Liver (tissue), 9 donors: ENCODE results near the gene PGBD5. TPM values are rescaled to one million over a fixed set of nuclear protein-coding genes. Genes with fewer than 3 reads are reported as not detected.

Source experiments
- DNase-seq: peaks from one replicate; pipeline ENCODE4 v3.0.0-alpha.2; 2017; ENCODE audit warnings: low spot score
- H3K27ac ChIP-seq, 2 donors: one replicate each; pipeline ENCODE4 v1.7.0; 2013; ENCODE audit warnings: inconsistent platforms in 2 of 2, low read length in 2 of 2, control low read depth in 1 of 2, low read depth in 1 of 2, mild to moderate bottlenecking in 1 of 2
- H3K27me3 ChIP-seq, 4 donors: one replicate each; pipeline versions ENCODE4 v1.6.1 to v1.7.0; 2013; ENCODE audit warnings: low read length in 3 of 4, inconsistent platforms in 1 of 4, mild to moderate bottlenecking in 1 of 4, moderate library complexity in 1 of 4; ENCODE audit not compliant: control insufficient read depth in 4 of 4, insufficient read depth in 4 of 4
- H3K36me3 ChIP-seq, 4 donors: one replicate each; pipeline versions ENCODE4 v1.6.1 to v1.7.0; 2013; ENCODE audit warnings: low read length in 3 of 4, mild to moderate bottlenecking in 3 of 4, low read depth in 1 of 4, moderate library complexity in 1 of 4; ENCODE audit not compliant: control insufficient read depth in 4 of 4, insufficient read depth in 3 of 4
- H3K4me1 ChIP-seq, 4 donors: one replicate each; pipeline versions ENCODE4 v1.6.1 to v1.7.0; 2013; ENCODE audit warnings: low read length in 3 of 4, mild to moderate bottlenecking in 3 of 4, moderate library complexity in 1 of 4; ENCODE audit not compliant: control insufficient read depth in 4 of 4, insufficient read depth in 4 of 4
- H3K4me3 ChIP-seq, 3 donors: one replicate each; pipeline versions ENCODE4 v1.6.1 to v1.7.0; 2013; ENCODE audit warnings: low read length in 3 of 3, control low read depth in 1 of 3, low read depth in 1 of 3, mild to moderate bottlenecking in 1 of 3
- H3K9ac ChIP-seq, 2 donors: one replicate each; pipeline ENCODE4 v1.7.0; 2013; ENCODE audit warnings: low read length in 2 of 2, mild to moderate bottlenecking in 2 of 2, moderate library complexity in 2 of 2, control low read depth in 1 of 2, low read depth in 1 of 2
- H3K9me3 ChIP-seq, 4 donors: one replicate each; pipeline versions ENCODE4 v1.6.1 to v1.7.0; 2013; ENCODE audit warnings: low read length in 3 of 4; ENCODE audit not compliant: control insufficient read depth in 4 of 4
- EGR1 ChIP-seq, 2 donors: IDR thresholded peaks; 2 replicates each; pipeline ENCODE4 v1.6.1; 2016 to 2018; ENCODE audit warnings: antibody characterized with exemption in 2 of 2, low read depth in 2 of 2
- FOXA1 ChIP-seq: IDR thresholded peaks from 2 replicates; pipeline ENCODE4 v1.6.1; 2016; ENCODE audit warnings: antibody characterized with exemption
- FOXA2 ChIP-seq: IDR thresholded peaks from 2 replicates; pipeline ENCODE4 v1.6.1; 2016; ENCODE audit warnings: antibody characterized with exemption
- GABPA ChIP-seq, 2 donors: IDR thresholded peaks in 1 of 2; conservative IDR thresholded peaks in 1 of 2; 2 replicates each; pipeline ENCODE4 v1.6.1; 2016; ENCODE audit warnings: antibody characterized with exemption in 2 of 2, mild to moderate bottlenecking in 1 of 2, moderate library complexity in 1 of 2
- HNF4A ChIP-seq, 2 donors: conservative IDR thresholded peaks; 2 replicates each; pipeline ENCODE4 v1.6.1; 2016; ENCODE audit warnings: antibody characterized with exemption in 2 of 2, mild to moderate bottlenecking in 2 of 2
- HNF4G ChIP-seq: IDR thresholded peaks from 2 replicates; pipeline ENCODE4 v1.6.1; 2016; ENCODE audit warnings: antibody characterized with exemption
- JUND ChIP-seq, 2 donors: IDR thresholded peaks; 2 replicates each; pipeline ENCODE4 v1.6.1; 2016; ENCODE audit warnings: antibody characterized with exemption in 2 of 2
- NR2F2 ChIP-seq: IDR thresholded peaks from 2 replicates; pipeline ENCODE4 v1.6.1; 2016; ENCODE audit warnings: antibody characterized with exemption
- RAD21 ChIP-seq, 2 donors: IDR thresholded peaks; 2 replicates each; pipeline ENCODE4 v1.6.1; 2016; ENCODE audit warnings: antibody characterized with exemption in 2 of 2, mild to moderate bottlenecking in 2 of 2
- RXRA ChIP-seq, 2 donors: IDR thresholded peaks; 2 replicates each; pipeline ENCODE4 v1.6.1; 2017 to 2018; ENCODE audit warnings: antibody characterized with exemption in 2 of 2, mild to moderate bottlenecking in 1 of 2
- SP1 ChIP-seq: IDR thresholded peaks from 2 replicates; pipeline ENCODE4 v1.6.1; 2018; ENCODE audit warnings: antibody characterized with exemption, mild to moderate bottlenecking
- TAF1 ChIP-seq: conservative IDR thresholded peaks from 2 replicates; pipeline ENCODE4 v1.6.1; 2016; ENCODE audit warnings: antibody characterized with exemption, mild to moderate bottlenecking
- YY1 ChIP-seq: IDR thresholded peaks from 2 replicates; pipeline ENCODE4 v1.6.1; 2016; ENCODE audit warnings: antibody characterized with exemption, mild to moderate bottlenecking
- WGBS: extraction: QIAGEN DNeasy Blood & Tissue Kit; methylation state at CpG from one replicate; pipeline ENCODE4 v1.1.7; 2013; 5-methylcytosine and 5-hydroxymethylcytosine counted together
- polyA plus RNA-seq, 2 donors: library from polyadenylated mRNA; stranded (reverse) in 1 of 2; unstranded in 1 of 2; fragments of 200-250 nt in 1 of 2; fragments of >200 nt in 1 of 2; fragmentation: Nextera tagmentation in 1 of 2; extraction: Ambion mirVana in 1 of 2; gene quantifications; one replicate each; pipeline versions ENCODE4 v1.2.1 to v1.2.3, GENCODE V29; 2013 to 2015
- total RNA-seq, 2 donors: library from RNA; depleted of rRNA; stranded (reverse); fragments of >200 nt; gene quantifications; one replicate each; pipeline ENCODE4 v1.2.3, GENCODE V29; 2014
- TF ChIP-seq, protein P1 (sequence below): IDR thresholded peaks from 2 replicates; pipeline ENCODE4 v1.6.1; 2016; ENCODE audit warnings: antibody characterized with exemption
- TF ChIP-seq, protein P2 (sequence below): IDR thresholded peaks from 2 replicates; pipeline ENCODE4 v1.6.1; 2016; ENCODE audit warnings: antibody characterized with exemption
- TF ChIP-seq, protein P3 (sequence below): IDR thresholded peaks from 2 replicates; pipeline ENCODE4 v1.6.1; 2016; ENCODE audit warnings: antibody characterized with exemption
- TF ChIP-seq, protein P4 (sequence below): fragments of 150-350 bp; IDR thresholded peaks from 2 replicates; pipeline ENCODE4 v1.5.1; 2017; ENCODE audit warnings: improper control_type of control experiment, low read depth, low read length; ENCODE audit not compliant: missing input control
- TF ChIP-seq, protein P5 (sequence below): IDR thresholded peaks from 2 replicates; pipeline ENCODE4 v1.6.1; 2016; ENCODE audit warnings: antibody characterized with exemption, mild to moderate bottlenecking
- donor health status: healthy.
- donor health status: healthy.
- donor health status: healthy.
- donor health status: healthy.
- donor health status: healthy.

The PGBD5 gene
- total and polyA plus RNA-seq, 4 donors: 0.88 to 5.4 (median 2.7) TPM

DNA sequence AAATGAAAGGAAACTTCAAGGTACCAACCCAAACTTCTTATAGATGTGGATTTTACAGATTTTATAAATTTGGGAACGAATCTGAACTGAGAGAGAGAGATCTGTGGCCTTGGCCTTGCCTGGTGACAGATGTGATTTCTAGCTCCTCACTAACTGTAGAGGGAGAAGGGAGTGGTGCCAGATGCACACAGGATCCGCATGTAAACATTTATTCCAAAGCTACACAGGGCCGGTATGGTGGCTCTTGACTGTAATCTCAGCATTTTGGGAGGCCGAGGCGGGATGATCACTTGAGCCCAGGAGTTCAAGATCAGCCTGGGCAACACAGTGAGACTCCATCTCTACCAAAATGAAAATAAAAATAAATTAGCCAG is 77.1 kb downstream of the PGBD5 start:
- Histone ChIP-seq H3K27me3 (no peaks in the 10 kb centered on the region), H3K9me3 (no peaks in the 10 kb centered on the region), H3K27ac (no peak overlapping the region), H3K9ac (no peak overlapping the region), H3K4me1 (peaks cover 9 to 45% (median 33%) of the 10 kb centered on the region in 4 donors), H3K36me3 (peaks cover 0 to 2% (median 0%) of the 10 kb centered on the region in 4 donors), H3K4me3 (no peak overlapping the region)
- no peak for DNase-seq
- TF ChIP-seq FOXA1 (no peak), RAD21 (IDR thresholded peaks at IDR 0.05) (no peak), FOXA2 (no peak), RXRA (IDR thresholded peaks at IDR 0.05) (no peak), HNF4A (conservative IDR thresholded peaks at IDR 0.05) (no peak), SP1 (no peak), HNF4G (no peak), NR2F2 (no peak), GABPA (IDR thresholded peaks at IDR 0.05 in 1 of 2, conservative IDR thresholded peaks at IDR 0.05 in 1 of 2) (no peak), EGR1 (IDR thresholded peaks at IDR 0.05; ENCODE audit: low read depth in 2 of 2) (no peak), TAF1 (no peak), JUND (IDR thresholded peaks at IDR 0.05) (no peak), YY1 (no peak)
- TF ChIP-seq, protein P1, sequence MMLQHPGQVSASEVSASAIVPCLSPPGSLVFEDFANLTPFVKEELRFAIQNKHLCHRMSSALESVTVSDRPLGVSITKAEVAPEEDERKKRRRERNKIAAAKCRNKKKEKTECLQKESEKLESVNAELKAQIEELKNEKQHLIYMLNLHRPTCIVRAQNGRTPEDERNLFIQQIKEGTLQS: no peak
- TF ChIP-seq, protein P2, sequence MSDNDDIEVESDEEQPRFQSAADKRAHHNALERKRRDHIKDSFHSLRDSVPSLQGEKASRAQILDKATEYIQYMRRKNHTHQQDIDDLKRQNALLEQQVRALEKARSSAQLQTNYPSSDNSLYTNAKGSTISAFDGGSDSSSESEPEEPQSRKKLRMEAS: no peak
- TF ChIP-seq, protein P3, sequence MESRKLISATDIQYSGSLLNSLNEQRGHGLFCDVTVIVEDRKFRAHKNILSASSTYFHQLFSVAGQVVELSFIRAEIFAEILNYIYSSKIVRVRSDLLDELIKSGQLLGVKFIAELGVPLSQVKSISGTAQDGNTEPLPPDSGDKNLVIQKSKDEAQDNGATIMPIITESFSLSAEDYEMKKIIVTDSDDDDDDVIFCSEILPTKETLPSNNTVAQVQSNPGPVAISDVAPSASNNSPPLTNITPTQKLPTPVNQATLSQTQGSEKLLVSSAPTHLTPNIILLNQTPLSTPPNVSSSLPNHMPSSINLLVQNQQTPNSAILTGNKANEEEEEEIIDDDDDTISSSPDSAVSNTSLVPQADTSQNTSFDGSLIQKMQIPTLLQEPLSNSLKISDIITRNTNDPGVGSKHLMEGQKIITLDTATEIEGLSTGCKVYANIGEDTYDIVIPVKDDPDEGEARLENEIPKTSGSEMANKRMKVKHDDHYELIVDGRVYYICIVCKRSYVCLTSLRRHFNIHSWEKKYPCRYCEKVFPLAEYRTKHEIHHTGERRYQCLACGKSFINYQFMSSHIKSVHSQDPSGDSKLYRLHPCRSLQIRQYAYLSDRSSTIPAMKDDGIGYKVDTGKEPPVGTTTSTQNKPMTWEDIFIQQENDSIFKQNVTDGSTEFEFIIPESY: no peak
- TF ChIP-seq, protein P4, sequence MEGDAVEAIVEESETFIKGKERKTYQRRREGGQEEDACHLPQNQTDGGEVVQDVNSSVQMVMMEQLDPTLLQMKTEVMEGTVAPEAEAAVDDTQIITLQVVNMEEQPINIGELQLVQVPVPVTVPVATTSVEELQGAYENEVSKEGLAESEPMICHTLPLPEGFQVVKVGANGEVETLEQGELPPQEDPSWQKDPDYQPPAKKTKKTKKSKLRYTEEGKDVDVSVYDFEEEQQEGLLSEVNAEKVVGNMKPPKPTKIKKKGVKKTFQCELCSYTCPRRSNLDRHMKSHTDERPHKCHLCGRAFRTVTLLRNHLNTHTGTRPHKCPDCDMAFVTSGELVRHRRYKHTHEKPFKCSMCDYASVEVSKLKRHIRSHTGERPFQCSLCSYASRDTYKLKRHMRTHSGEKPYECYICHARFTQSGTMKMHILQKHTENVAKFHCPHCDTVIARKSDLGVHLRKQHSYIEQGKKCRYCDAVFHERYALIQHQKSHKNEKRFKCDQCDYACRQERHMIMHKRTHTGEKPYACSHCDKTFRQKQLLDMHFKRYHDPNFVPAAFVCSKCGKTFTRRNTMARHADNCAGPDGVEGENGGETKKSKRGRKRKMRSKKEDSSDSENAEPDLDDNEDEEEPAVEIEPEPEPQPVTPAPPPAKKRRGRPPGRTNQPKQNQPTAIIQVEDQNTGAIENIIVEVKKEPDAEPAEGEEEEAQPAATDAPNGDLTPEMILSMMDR: no peak
- TF ChIP-seq, protein P5, sequence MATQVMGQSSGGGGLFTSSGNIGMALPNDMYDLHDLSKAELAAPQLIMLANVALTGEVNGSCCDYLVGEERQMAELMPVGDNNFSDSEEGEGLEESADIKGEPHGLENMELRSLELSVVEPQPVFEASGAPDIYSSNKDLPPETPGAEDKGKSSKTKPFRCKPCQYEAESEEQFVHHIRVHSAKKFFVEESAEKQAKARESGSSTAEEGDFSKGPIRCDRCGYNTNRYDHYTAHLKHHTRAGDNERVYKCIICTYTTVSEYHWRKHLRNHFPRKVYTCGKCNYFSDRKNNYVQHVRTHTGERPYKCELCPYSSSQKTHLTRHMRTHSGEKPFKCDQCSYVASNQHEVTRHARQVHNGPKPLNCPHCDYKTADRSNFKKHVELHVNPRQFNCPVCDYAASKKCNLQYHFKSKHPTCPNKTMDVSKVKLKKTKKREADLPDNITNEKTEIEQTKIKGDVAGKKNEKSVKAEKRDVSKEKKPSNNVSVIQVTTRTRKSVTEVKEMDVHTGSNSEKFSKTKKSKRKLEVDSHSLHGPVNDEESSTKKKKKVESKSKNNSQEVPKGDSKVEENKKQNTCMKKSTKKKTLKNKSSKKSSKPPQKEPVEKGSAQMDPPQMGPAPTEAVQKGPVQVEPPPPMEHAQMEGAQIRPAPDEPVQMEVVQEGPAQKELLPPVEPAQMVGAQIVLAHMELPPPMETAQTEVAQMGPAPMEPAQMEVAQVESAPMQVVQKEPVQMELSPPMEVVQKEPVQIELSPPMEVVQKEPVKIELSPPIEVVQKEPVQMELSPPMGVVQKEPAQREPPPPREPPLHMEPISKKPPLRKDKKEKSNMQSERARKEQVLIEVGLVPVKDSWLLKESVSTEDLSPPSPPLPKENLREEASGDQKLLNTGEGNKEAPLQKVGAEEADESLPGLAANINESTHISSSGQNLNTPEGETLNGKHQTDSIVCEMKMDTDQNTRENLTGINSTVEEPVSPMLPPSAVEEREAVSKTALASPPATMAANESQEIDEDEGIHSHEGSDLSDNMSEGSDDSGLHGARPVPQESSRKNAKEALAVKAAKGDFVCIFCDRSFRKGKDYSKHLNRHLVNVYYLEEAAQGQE: no peak
- WGBS: 91% methylated on average over 5 of the region's 5 CpGs
